SK-N-SH (cell line): ENCODE results near the gene LENEP.

ENCODE experiments used
- GABPA ChIP-seq: IDR thresholded peaks from 2 replicates; pipeline ENCODE4 v1.4.0; 2012; ENCODE audit warnings: low read depth, mild to moderate bottlenecking
- SIN3A ChIP-seq: IDR thresholded peaks from 2 replicates; pipeline ENCODE4 v1.6.1; 2012; ENCODE audit warnings: low read depth, mild to moderate bottlenecking, low read length, moderate library complexity, borderline replicate concordance
- YY1 ChIP-seq: IDR thresholded peaks from 2 replicates; pipeline ENCODE4 v1.4.0; 2012; ENCODE audit warnings: low read depth, mild to moderate bottlenecking
- TF ChIP-seq, protein P1 (sequence below): fragments of 150-350 bp; IDR thresholded peaks from 2 replicates; pipeline ENCODE4 v1.6.1; 2017; ENCODE audit warnings: antibody characterized with exemption, low read length, low read depth, borderline replicate concordance
- TF ChIP-seq, protein P2 (sequence below): fragments of 200-600 bp; sonication (generic); IDR thresholded peaks from 2 replicates; pipeline ENCODE4 v1.6.1; 2017; ENCODE audit warnings: antibody characterized with exemption, mild to moderate bottlenecking, moderate library complexity
- TF ChIP-seq, protein P3 (sequence below): IDR thresholded peaks from 2 replicates; pipeline ENCODE4 v1.6.1; 2012; ENCODE audit warnings: mild to moderate bottlenecking, low read depth, low read length, moderate library complexity
- TF ChIP-seq, protein P4 (sequence below): IDR thresholded peaks from 2 replicates; pipeline ENCODE4 v1.4.0; 2012; ENCODE audit warnings: low read depth

DNA sequence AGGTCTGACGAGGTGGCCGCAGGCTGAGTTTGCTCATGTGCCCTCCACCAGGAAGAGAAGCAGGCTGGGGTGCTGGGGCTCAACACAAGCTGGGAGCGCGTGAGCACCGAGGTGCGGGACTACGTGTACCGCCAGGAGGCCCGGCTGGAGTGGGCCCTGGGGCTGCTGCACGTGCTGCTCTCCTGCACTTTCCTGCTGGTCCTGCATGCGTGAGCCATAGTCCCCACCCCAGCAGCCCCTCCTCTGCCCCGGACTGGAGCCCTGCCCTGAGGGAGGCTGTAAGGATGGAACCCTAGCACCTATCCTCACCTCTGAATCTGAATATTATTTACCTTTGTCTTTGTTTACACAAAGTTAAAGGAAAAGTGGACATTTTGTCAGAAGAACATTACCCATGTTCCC, 49.9 kb downstream of the LENEP start:
- TF ChIP-seq, protein P1, sequence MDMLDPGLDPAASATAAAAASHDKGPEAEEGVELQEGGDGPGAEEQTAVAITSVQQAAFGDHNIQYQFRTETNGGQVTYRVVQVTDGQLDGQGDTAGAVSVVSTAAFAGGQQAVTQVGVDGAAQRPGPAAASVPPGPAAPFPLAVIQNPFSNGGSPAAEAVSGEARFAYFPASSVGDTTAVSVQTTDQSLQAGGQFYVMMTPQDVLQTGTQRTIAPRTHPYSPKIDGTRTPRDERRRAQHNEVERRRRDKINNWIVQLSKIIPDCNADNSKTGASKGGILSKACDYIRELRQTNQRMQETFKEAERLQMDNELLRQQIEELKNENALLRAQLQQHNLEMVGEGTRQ = no peak
- TF ChIP-seq, protein P2, sequence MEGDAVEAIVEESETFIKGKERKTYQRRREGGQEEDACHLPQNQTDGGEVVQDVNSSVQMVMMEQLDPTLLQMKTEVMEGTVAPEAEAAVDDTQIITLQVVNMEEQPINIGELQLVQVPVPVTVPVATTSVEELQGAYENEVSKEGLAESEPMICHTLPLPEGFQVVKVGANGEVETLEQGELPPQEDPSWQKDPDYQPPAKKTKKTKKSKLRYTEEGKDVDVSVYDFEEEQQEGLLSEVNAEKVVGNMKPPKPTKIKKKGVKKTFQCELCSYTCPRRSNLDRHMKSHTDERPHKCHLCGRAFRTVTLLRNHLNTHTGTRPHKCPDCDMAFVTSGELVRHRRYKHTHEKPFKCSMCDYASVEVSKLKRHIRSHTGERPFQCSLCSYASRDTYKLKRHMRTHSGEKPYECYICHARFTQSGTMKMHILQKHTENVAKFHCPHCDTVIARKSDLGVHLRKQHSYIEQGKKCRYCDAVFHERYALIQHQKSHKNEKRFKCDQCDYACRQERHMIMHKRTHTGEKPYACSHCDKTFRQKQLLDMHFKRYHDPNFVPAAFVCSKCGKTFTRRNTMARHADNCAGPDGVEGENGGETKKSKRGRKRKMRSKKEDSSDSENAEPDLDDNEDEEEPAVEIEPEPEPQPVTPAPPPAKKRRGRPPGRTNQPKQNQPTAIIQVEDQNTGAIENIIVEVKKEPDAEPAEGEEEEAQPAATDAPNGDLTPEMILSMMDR = no peak
- no peak for TF ChIP-seq GABPA
- TF ChIP-seq SIN3A = no peak
- TF ChIP-seq YY1 = no peak
- TF ChIP-seq, protein P3, sequence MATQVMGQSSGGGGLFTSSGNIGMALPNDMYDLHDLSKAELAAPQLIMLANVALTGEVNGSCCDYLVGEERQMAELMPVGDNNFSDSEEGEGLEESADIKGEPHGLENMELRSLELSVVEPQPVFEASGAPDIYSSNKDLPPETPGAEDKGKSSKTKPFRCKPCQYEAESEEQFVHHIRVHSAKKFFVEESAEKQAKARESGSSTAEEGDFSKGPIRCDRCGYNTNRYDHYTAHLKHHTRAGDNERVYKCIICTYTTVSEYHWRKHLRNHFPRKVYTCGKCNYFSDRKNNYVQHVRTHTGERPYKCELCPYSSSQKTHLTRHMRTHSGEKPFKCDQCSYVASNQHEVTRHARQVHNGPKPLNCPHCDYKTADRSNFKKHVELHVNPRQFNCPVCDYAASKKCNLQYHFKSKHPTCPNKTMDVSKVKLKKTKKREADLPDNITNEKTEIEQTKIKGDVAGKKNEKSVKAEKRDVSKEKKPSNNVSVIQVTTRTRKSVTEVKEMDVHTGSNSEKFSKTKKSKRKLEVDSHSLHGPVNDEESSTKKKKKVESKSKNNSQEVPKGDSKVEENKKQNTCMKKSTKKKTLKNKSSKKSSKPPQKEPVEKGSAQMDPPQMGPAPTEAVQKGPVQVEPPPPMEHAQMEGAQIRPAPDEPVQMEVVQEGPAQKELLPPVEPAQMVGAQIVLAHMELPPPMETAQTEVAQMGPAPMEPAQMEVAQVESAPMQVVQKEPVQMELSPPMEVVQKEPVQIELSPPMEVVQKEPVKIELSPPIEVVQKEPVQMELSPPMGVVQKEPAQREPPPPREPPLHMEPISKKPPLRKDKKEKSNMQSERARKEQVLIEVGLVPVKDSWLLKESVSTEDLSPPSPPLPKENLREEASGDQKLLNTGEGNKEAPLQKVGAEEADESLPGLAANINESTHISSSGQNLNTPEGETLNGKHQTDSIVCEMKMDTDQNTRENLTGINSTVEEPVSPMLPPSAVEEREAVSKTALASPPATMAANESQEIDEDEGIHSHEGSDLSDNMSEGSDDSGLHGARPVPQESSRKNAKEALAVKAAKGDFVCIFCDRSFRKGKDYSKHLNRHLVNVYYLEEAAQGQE = no peak
- TF ChIP-seq, protein P4, sequence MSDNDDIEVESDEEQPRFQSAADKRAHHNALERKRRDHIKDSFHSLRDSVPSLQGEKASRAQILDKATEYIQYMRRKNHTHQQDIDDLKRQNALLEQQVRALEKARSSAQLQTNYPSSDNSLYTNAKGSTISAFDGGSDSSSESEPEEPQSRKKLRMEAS = no peak
